Natural killer cell (primary cell): Measurements from ENCODE around the gene CCDC175. TPM values are rescaled to one million over a fixed set of nuclear protein-coding genes. Genes with fewer than 3 reads are reported as not detected.

Source experiments
- ATAC-seq, 3 donors: fragments of 150-1000 bp in 2 of 3; fragments of 200-7000 bp in 1 of 3; cut with Tn5 transposase; 1 replicate in 1 of 3; 2 replicates in 2 of 3; pipeline ENCODE4 v1.10.0; 2021; ENCODE audit warnings: mild to moderate bottlenecking in 2 of 3, moderate library complexity in 2 of 3
- DNase-seq, 2 donors: peaks; one replicate each; pipeline versions ENCODE4 v3.0.0 to v3.0.0-alpha.2; 2013 to 2021; ENCODE audit warnings: mixed read lengths in 1 of 2
- H3K27ac ChIP-seq: one replicate; pipeline ENCODE4 v1.5.1; 2013; ENCODE audit warnings: mild to moderate bottlenecking, low read length
- H3K27me3 ChIP-seq: one replicate; pipeline ENCODE4 v1.6.1; 2013; ENCODE audit warnings: low read length; ENCODE audit not compliant: control insufficient read depth, insufficient read depth
- H3K36me3 ChIP-seq: one replicate; pipeline ENCODE4 v1.6.1; 2013; ENCODE audit warnings: low read length; ENCODE audit not compliant: control insufficient read depth, insufficient read depth
- H3K4me1 ChIP-seq: one replicate; pipeline ENCODE4 v1.6.1; 2013; ENCODE audit warnings: low read length; ENCODE audit not compliant: control insufficient read depth, insufficient read depth
- H3K4me3 ChIP-seq: one replicate; pipeline ENCODE4 v1.5.1; 2013; ENCODE audit warnings: low read length
- H3K9me3 ChIP-seq: one replicate; pipeline ENCODE4 v1.6.1; 2013; ENCODE audit warnings: low read length; ENCODE audit not compliant: control insufficient read depth, insufficient read depth
- H3K27ac Mint-ChIP-seq, 2 donors: one replicate each; pipeline ENCODE4 v1.8.0; 2022; ENCODE audit warnings: mild to moderate bottlenecking in 2 of 2, mixed read lengths in 2 of 2, moderate library complexity in 1 of 2
- H3K27me3 Mint-ChIP-seq, 2 donors: one replicate each; pipeline ENCODE4 v1.8.0; 2022; ENCODE audit warnings: low read depth in 2 of 2, mixed read lengths in 2 of 2
- H3K36me3 Mint-ChIP-seq: one replicate; pipeline ENCODE4 v1.8.0; 2022; ENCODE audit warnings: mixed read lengths
- H3K4me1 Mint-ChIP-seq, 2 donors: one replicate each; pipeline ENCODE4 v1.8.0; 2022; ENCODE audit warnings: mixed read lengths in 2 of 2
- H3K4me3 Mint-ChIP-seq: one replicate; pipeline ENCODE4 v1.8.0; 2022; ENCODE audit warnings: mild to moderate bottlenecking, moderate library complexity, mixed read lengths
- H3K9me3 Mint-ChIP-seq, 2 donors: one replicate each; pipeline ENCODE4 v1.8.0; 2022; ENCODE audit warnings: mixed read lengths in 2 of 2
- WGBS: methylation state at CpG from one replicate; pipeline ENCODE4 v1.1.7; 2013; ENCODE audit warnings: missing lambda C conversion rate; ENCODE audit not compliant: insufficient coverage; 5-methylcytosine and 5-hydroxymethylcytosine counted together
- intact Hi-C: fragments of 100-400 bp; cut with micrococcal nuclease; formaldehyde crosslinking; loops from one replicate; pipeline ENCODE4 v1.14.2; 2022
- total RNA-seq, 4 donors: library from RNA; stranded (reverse); fragments of 120-200 nt in 1 of 4; gene quantifications; one replicate each; pipeline versions ENCODE4 v1.2.3 to v1.2.4, GENCODE V29; 2013 to 2022
- TF ChIP-seq, protein P1 (sequence below): fragments of 200-600 bp; IDR thresholded peaks from one replicate; pipeline ENCODE4 v1.8.0; 2022; ENCODE audit warnings: antibody characterized with exemption

The CCDC175 gene
- total RNA-seq, 3 donors from 2014 or later (not counting 1 experiment from before 2014, with no cell fraction given) = not detected

GRCh38 chr14:59591641-59592370 lies 15.2 kb upstream of the CCDC175 start:
- H3K27me3 Mint-ChIP-seq = peaks cover 1 to 5% of the 10 kb centered on the region in 2 donors
- H3K27me3 ChIP-seq = no peaks in the 10 kb centered on the region
- H3K4me3 ChIP-seq = no peak overlapping the region
- no peaks in the 10 kb centered on the region for H3K36me3 ChIP-seq
- no peaks in the 10 kb centered on the region for H3K4me1 ChIP-seq
- WGBS = 96% methylated on average over 5 of the region's 5 CpGs
- ATAC-seq (no peak), DNase-seq (no peak)
- H3K4me1 Mint-ChIP-seq = peaks cover 2 to 9% of the 10 kb centered on the region in 2 donors
- H3K9me3 Mint-ChIP-seq = peaks cover 0 to 3% of the 10 kb centered on the region in 2 donors
- no peak overlapping the region for H3K27ac Mint-ChIP-seq
- TF ChIP-seq, protein P1, sequence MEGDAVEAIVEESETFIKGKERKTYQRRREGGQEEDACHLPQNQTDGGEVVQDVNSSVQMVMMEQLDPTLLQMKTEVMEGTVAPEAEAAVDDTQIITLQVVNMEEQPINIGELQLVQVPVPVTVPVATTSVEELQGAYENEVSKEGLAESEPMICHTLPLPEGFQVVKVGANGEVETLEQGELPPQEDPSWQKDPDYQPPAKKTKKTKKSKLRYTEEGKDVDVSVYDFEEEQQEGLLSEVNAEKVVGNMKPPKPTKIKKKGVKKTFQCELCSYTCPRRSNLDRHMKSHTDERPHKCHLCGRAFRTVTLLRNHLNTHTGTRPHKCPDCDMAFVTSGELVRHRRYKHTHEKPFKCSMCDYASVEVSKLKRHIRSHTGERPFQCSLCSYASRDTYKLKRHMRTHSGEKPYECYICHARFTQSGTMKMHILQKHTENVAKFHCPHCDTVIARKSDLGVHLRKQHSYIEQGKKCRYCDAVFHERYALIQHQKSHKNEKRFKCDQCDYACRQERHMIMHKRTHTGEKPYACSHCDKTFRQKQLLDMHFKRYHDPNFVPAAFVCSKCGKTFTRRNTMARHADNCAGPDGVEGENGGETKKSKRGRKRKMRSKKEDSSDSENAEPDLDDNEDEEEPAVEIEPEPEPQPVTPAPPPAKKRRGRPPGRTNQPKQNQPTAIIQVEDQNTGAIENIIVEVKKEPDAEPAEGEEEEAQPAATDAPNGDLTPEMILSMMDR = no peak
- no peaks in the 10 kb centered on the region for H3K36me3 Mint-ChIP-seq
- no peak overlapping the region for H3K27ac ChIP-seq
- intact Hi-C loops = no loop called here
- H3K9me3 ChIP-seq = no peaks in the 10 kb centered on the region
- no peak overlapping the region for H3K4me3 Mint-ChIP-seq

DNA sequence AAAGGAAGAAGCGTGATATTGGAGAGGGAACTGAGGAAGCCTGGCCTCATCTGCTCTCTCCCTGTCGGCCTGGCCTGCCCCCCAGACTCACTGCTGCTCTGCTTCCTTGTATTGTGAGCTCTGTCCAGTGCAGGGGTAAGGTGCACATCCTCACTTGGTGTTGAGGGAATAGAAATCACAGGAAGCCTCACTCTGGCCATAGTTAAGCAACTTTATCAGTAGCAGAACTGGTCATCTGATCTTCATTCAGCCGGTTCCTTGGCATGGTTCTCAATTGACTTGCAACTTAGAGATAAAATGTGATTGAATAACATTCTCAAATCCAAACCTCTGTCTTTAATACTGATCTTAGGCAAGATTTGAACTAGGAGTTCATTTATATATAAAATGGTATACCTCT lies 11.5 kb upstream of the CCDC175 start:
- no peak for ATAC-seq
- peaks cover 18 to 19% of the 10 kb centered on the region in 2 donors for H3K4me1 Mint-ChIP-seq
- Histone ChIP-seq H3K27ac (no peak overlapping the region), H3K9me3 (no peaks in the 10 kb centered on the region), H3K27me3 (no peaks in the 10 kb centered on the region), H3K36me3 (no peaks in the 10 kb centered on the region), H3K4me3 (no peak overlapping the region), H3K4me1 (no peaks in the 10 kb centered on the region)
- intact Hi-C loops = no loop called here
- WGBS = 96% methylated on average over 2 of the region's 3 CpGs
- no peaks in the 10 kb centered on the region for H3K36me3 Mint-ChIP-seq
- DNase-seq = no peak
- no peak overlapping the region for H3K27ac Mint-ChIP-seq
- no peak overlapping the region for H3K4me3 Mint-ChIP-seq
- TF ChIP-seq, protein P1 = no peak
- no peaks in the 10 kb centered on the region for H3K27me3 Mint-ChIP-seq
- peaks cover 0 to 3% of the 10 kb centered on the region in 2 donors for H3K9me3 Mint-ChIP-seq

- H3K9me3 ChIP-seq = no peaks in the 10 kb centered on the region
- H3K4me1 Mint-ChIP-seq = peaks cover 18 to 23% of the 10 kb centered on the region in 2 donors
- H3K4me1 ChIP-seq = no peaks in the 10 kb centered on the region
- no peak overlapping the region for H3K27ac ChIP-seq
- intact Hi-C loops = no loop called here
- H3K27ac Mint-ChIP-seq = peak overlapping the region in 1 of 2 donors; percentile 72
- TF ChIP-seq, protein P1 = no peak
- ATAC-seq (peak in 1 of 3 donors; percentile 45), DNase-seq (peak in 1 of 2 donors; percentile 4)
- no peaks in the 10 kb centered on the region for H3K27me3 Mint-ChIP-seq
- H3K36me3 ChIP-seq = no peaks in the 10 kb centered on the region
- no peak overlapping the region for H3K4me3 ChIP-seq
- no peaks in the 10 kb centered on the region for H3K27me3 ChIP-seq
- 26% methylated on average over 8 of the region's 10 CpGs for WGBS
- H3K36me3 Mint-ChIP-seq = no peaks in the 10 kb centered on the region
- no peaks in the 10 kb centered on the region for H3K9me3 Mint-ChIP-seq
- H3K4me3 Mint-ChIP-seq = peak overlapping the region; percentile 91
These were observed 9.4 kb upstream of the CCDC175 start for GRCh38 chr14:59585891-59586554.
